Neural cell (in vitro differentiated cells): Measurements from ENCODE around the gene HNRNPA2B1. TPM values are rescaled to one million over a fixed set of nuclear protein-coding genes. Genes with fewer than 3 reads are reported as not detected.
"Not testable (repeated sequence)": the region's sequence is repeated elsewhere in the genome, so short reads cannot be mapped to it uniquely, and the experiment has no call there.

Experiments used
- H2AFZ ChIP-seq: fragments of 200-600, 300-800 bp; sonication (generic), shearing (Covaris generic); 2 replicates; pipeline ENCODE4 v1.6.0; 2014; ENCODE audit warnings: low read depth, mild to moderate bottlenecking, antibody characterized with exemption, low read length, moderate library complexity
- H3F3A ChIP-seq: fragments of 200-600 bp; shearing (Covaris generic); 2 replicates; pipeline ENCODE4 v1.6.1; 2016; ENCODE audit warnings: mild to moderate bottlenecking, moderate library complexity, mixed read lengths, antibody characterized with exemption, low read length; ENCODE audit not compliant: insufficient read depth, poor library complexity, severe bottlenecking
- H3K27ac ChIP-seq: fragments of 200-600, 300-800 bp; sonication (generic), shearing (Covaris generic); 2 replicates; pipeline ENCODE4 v1.5.1; 2014; ENCODE audit warnings: mild to moderate bottlenecking, low read length, moderate library complexity
- H3K27me3 ChIP-seq: fragments of 300-800, 200-600 bp; sonication (generic), shearing (Covaris generic); 2 replicates; pipeline ENCODE4 v1.6.0; 2014; ENCODE audit warnings: mild to moderate bottlenecking, low read depth, low read length, moderate library complexity; ENCODE audit not compliant: insufficient read depth
- H3K36me3 ChIP-seq: fragments of 300-800, 200-600 bp; sonication (generic), shearing (Covaris generic); 2 replicates; pipeline ENCODE4 v1.5.1; 2014; ENCODE audit warnings: mild to moderate bottlenecking, antibody characterized with exemption, low read length, moderate library complexity; ENCODE audit not compliant: insufficient read depth
- H3K4me2 ChIP-seq: fragments of 300-800, 200-600 bp; sonication (generic), shearing (Covaris generic); 2 replicates; pipeline ENCODE4 v1.6.0; 2014; ENCODE audit warnings: mild to moderate bottlenecking, low read length
- H3K4me3 ChIP-seq: fragments of 300-800, 200-600 bp; sonication (generic), shearing (Covaris generic); 2 replicates; pipeline ENCODE4 v1.5.1; 2014; ENCODE audit warnings: mild to moderate bottlenecking, low read length, moderate library complexity
- H3K79me2 ChIP-seq: fragments of 200-600 bp; shearing (Covaris generic); replicated peaks from 2 replicates; pipeline ENCODE4 v1.6.0; 2014; ENCODE audit warnings: mild to moderate bottlenecking, low read length, moderate library complexity; ENCODE audit not compliant: insufficient read depth
- H3K9ac ChIP-seq: fragments of 300-800, 200-600 bp; sonication (generic), shearing (Covaris generic); 2 replicates; pipeline ENCODE4 v1.6.1; 2016; ENCODE audit warnings: mild to moderate bottlenecking, low read length, mixed read lengths
- H3K9me2 ChIP-seq: fragments of 200-600 bp; shearing (Covaris generic); 2 replicates; pipeline ENCODE4 v1.6.1; 2016; ENCODE audit warnings: mild to moderate bottlenecking, low read length, mixed read lengths; ENCODE audit not compliant: insufficient read depth
- H3K9me3 ChIP-seq: fragments of 200-600, 300-800 bp; sonication (generic), shearing (Covaris generic); 2 replicates; pipeline ENCODE4 v1.6.1; 2016; ENCODE audit warnings: mild to moderate bottlenecking, mixed run types, low read length, moderate library complexity, mixed read lengths
- H4K20me1 ChIP-seq: fragments of 200-600 bp; shearing (Covaris generic); 2 replicates; pipeline ENCODE4 v1.6.1; 2016; ENCODE audit warnings: mild to moderate bottlenecking, mixed run types; ENCODE audit not compliant: insufficient read depth
- EP300 ChIP-seq: fragments of 450-650 bp; conservative IDR thresholded peaks from 2 replicates; pipeline ENCODE4 v1.6.1; 2014; ENCODE audit warnings: antibody characterized with exemption, mild to moderate bottlenecking, moderate library complexity; ENCODE audit not compliant: poor library complexity, severe bottlenecking
- EZH2 ChIP-seq: fragments of 200-600, 300-800 bp; shearing (Covaris generic), sonication (generic); IDR thresholded peaks from 2 replicates; pipeline ENCODE4 v1.6.1; 2014; ENCODE audit warnings: antibody characterized with exemption, low read length, borderline replicate concordance, mild to moderate bottlenecking; ENCODE audit not compliant: insufficient read depth, poor library complexity, severe bottlenecking
- MXI1 ChIP-seq: fragments of 450-650 bp; conservative IDR thresholded peaks from 2 replicates; pipeline ENCODE4 v1.6.1; 2014; ENCODE audit warnings: antibody characterized with exemption, mild to moderate bottlenecking; ENCODE audit not compliant: poor library complexity, severe bottlenecking
- POLR2AphosphoS5 ChIP-seq: IDR thresholded peaks from 2 replicates; pipeline ENCODE4 v1.6.1; 2012
- RAD21 ChIP-seq: fragments of 450-650 bp; conservative IDR thresholded peaks from 2 replicates; pipeline ENCODE4 v1.6.1; 2014; ENCODE audit warnings: antibody characterized with exemption, mild to moderate bottlenecking, moderate library complexity
- REST ChIP-seq: IDR thresholded peaks from 2 replicates; pipeline ENCODE4 v1.6.1; 2012; ENCODE audit warnings: borderline replicate concordance
- SMC3 ChIP-seq: fragments of 450-650 bp; conservative IDR thresholded peaks from 2 replicates; pipeline ENCODE4 v1.6.1; 2014; ENCODE audit warnings: antibody characterized with exemption, mild to moderate bottlenecking, moderate library complexity; ENCODE audit not compliant: poor library complexity
- TAF1 ChIP-seq: IDR thresholded peaks from 2 replicates; pipeline ENCODE4 v1.6.1; 2012; ENCODE audit warnings: low read depth
- polyA plus RNA-seq: library from polyadenylated mRNA; depleted of rRNA; stranded (reverse); fragments of >200 nt; gene quantifications from 2 replicates; pipeline ENCODE4 v1.2.3, GENCODE V29; 2014
- TF ChIP-seq, protein P1 (sequence below): fragments of 450-650 bp; IDR thresholded peaks from 2 replicates; pipeline ENCODE4 v1.5.1; 2014; ENCODE audit warnings: antibody characterized with exemption, mild to moderate bottlenecking, moderate library complexity; ENCODE audit not compliant: poor library complexity, severe bottlenecking

The HNRNPA2B1 gene
- polyA plus RNA-seq, 1 donor from 2014 or later, result 419 TPM

- Histone ChIP-seq H3K27me3 (no peaks in the 10 kb centered on the region), H3F3A (no peaks in the 10 kb centered on the region), H3K4me3 (no peak overlapping the region), H4K20me1 (no peaks in the 10 kb centered on the region), H3K9me2 (no peaks in the 10 kb centered on the region), H3K4me2 (no peak overlapping the region), H2AFZ (no peak overlapping the region), H3K36me3 (no peaks in the 10 kb centered on the region), H3K9ac (no peak overlapping the region), H3K79me2 (no peaks in the 10 kb centered on the region), H3K9me3 (no peaks in the 10 kb centered on the region), H3K27ac (no peak overlapping the region)
- TF ChIP-seq MXI1 (no peak), POLR2AphosphoS5 (no peak), RAD21 (no peak), REST (no peak), EZH2 (no peak), EP300 (no peak), SMC3 (no peak), TAF1 (no peak)
- TF ChIP-seq, protein P1, sequence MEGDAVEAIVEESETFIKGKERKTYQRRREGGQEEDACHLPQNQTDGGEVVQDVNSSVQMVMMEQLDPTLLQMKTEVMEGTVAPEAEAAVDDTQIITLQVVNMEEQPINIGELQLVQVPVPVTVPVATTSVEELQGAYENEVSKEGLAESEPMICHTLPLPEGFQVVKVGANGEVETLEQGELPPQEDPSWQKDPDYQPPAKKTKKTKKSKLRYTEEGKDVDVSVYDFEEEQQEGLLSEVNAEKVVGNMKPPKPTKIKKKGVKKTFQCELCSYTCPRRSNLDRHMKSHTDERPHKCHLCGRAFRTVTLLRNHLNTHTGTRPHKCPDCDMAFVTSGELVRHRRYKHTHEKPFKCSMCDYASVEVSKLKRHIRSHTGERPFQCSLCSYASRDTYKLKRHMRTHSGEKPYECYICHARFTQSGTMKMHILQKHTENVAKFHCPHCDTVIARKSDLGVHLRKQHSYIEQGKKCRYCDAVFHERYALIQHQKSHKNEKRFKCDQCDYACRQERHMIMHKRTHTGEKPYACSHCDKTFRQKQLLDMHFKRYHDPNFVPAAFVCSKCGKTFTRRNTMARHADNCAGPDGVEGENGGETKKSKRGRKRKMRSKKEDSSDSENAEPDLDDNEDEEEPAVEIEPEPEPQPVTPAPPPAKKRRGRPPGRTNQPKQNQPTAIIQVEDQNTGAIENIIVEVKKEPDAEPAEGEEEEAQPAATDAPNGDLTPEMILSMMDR, result no peak
Measured at GRCh38 chr7:26166684-26167266, 33.8 kb downstream of the HNRNPA2B1 start.

DNA sequence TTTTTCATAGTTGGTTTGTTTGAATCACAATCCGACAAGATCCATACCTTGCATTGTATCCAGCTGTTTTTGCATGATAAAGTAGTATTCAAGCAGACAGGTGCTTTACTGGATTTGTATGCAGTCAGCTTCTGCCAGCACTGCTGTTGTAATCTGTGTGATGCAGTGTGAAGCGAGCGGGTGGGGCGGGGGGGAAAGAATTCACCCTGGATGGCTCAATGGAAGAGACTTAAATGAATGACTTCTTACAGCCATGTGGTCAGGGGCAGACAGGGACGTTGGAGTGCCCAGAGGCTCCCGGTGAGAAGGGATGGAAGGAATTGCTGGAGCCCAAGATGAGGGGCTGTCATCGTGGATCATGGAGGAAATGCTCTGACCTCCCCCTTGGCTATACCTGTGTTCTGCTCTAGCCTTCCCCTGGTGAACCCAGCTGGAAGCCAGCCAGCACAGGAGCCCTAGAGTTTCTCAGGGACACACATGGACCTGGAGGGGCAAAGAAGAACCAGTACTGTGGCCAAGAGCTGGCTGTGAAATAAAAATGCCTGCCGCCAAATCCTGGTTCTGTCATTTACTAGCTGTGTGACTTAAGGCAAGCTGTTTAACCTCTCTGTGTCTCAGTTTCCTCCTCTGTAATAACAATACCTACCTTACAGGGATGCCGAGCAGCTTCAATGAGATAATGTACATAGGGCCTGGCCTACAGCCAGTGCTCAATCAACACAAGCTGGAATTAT lies 34.4 kb downstream of the HNRNPA2B1 start:
- Histone ChIP-seq H3K27me3 (no peaks in the 10 kb centered on the region), H3K4me2 (no peak overlapping the region), H3K9me3 (no peaks in the 10 kb centered on the region), H3K36me3 (no peaks in the 10 kb centered on the region), H4K20me1 (no peaks in the 10 kb centered on the region), H3K4me3 (no peak overlapping the region), H3F3A (no peaks in the 10 kb centered on the region), H3K27ac (no peak overlapping the region), H3K9me2 (no peaks in the 10 kb centered on the region), H2AFZ (no peak overlapping the region), H3K9ac (no peak overlapping the region), H3K79me2 (no peaks in the 10 kb centered on the region)
- TF ChIP-seq POLR2AphosphoS5, result no peak
- no peak for TF ChIP-seq EP300
- TF ChIP-seq EZH2, result no peak
- TF ChIP-seq SMC3, result no peak
- no peak for TF ChIP-seq REST
- TF ChIP-seq, protein P1, result no peak
- TF ChIP-seq TAF1, result no peak
- no peak for TF ChIP-seq MXI1
- TF ChIP-seq RAD21, result no peak

- H3K79me2 ChIP-seq, result not testable (repeated sequence)
Measured at GRCh38 chr7:26163804-26164203, 36.7 kb downstream of the HNRNPA2B1 start.

More at GRCh38 chr7:26163804-26164203, 36.7 kb downstream of the HNRNPA2B1 start:
- not testable (repeated sequence) for H3K9me2 ChIP-seq, H2AFZ ChIP-seq, H3F3A ChIP-seq, H3K9me3 ChIP-seq, H3K9ac ChIP-seq, H3K36me3 ChIP-seq, H3K27ac ChIP-seq, H3K4me3 ChIP-seq, H4K20me1 ChIP-seq, H3K27me3 ChIP-seq, H3K4me2 ChIP-seq
